Upper lobe of right lung (tissue), 1 donor: ENCODE data around the gene IL4R. TPM values are rescaled to one million over a fixed set of nuclear protein-coding genes. Genes with fewer than 3 reads are reported as not detected.
"Not testable (repeated sequence)": the region's sequence is repeated elsewhere in the genome, so short reads cannot be mapped to it uniquely, and the experiment has no call there.

Experiments used
- ATAC-seq: fragments of 200-7000 bp; cut with Tn5 transposase; one replicate; pipeline ENCODE4 v1.9.1; 2020; ENCODE audit warnings: mild to moderate bottlenecking, moderate library complexity
- DNase-seq: peaks from one replicate; pipeline ENCODE4 v3.0.0-alpha.2; 2020
- H3K27ac ChIP-seq: fragments of 200-600 bp; one replicate; pipeline ENCODE4 v1.8.0; 2022
- H3K27me3 ChIP-seq: fragments of 200-600 bp; one replicate; pipeline ENCODE4 v1.8.0; 2022; ENCODE audit warnings: mild to moderate bottlenecking
- H3K36me3 ChIP-seq: fragments of 200-600 bp; one replicate; pipeline ENCODE4 v1.8.0; 2022
- H3K4me1 ChIP-seq: fragments of 200-600 bp; one replicate; pipeline ENCODE4 v1.8.0; 2022
- H3K4me3 ChIP-seq: fragments of 200-600 bp; one replicate; pipeline ENCODE4 v1.8.0; 2022; ENCODE audit warnings: mild to moderate bottlenecking
- H3K9me3 ChIP-seq: fragments of 200-600 bp; one replicate; pipeline ENCODE4 v1.8.0; 2022
- CTCF ChIP-seq: fragments of 200-600 bp; IDR thresholded peaks from one replicate; pipeline ENCODE4 v1.8.0; 2022; ENCODE audit warnings: antibody characterized with exemption
- intact Hi-C: fragments of 100-400 bp; cut with DNase I; formaldehyde crosslinking; loops from one replicate; pipeline ENCODE4 v1.11.0; 2022
- total RNA-seq: library from RNA; stranded (reverse); fragmentation: NEBNext Ultra II Directional; extraction: Animal tissue kit (Norgen Biotek cat#: 25700); gene quantifications from one replicate; pipeline ENCODE4 v1.2.1, GENCODE V29; 2021
- donor health status: DM: no; HTN: yes; CAD: no; lungs with severe emphysema.

The IL4R gene
- total RNA-seq, 1 donor from 2014 or later = 153 TPM

DNA sequence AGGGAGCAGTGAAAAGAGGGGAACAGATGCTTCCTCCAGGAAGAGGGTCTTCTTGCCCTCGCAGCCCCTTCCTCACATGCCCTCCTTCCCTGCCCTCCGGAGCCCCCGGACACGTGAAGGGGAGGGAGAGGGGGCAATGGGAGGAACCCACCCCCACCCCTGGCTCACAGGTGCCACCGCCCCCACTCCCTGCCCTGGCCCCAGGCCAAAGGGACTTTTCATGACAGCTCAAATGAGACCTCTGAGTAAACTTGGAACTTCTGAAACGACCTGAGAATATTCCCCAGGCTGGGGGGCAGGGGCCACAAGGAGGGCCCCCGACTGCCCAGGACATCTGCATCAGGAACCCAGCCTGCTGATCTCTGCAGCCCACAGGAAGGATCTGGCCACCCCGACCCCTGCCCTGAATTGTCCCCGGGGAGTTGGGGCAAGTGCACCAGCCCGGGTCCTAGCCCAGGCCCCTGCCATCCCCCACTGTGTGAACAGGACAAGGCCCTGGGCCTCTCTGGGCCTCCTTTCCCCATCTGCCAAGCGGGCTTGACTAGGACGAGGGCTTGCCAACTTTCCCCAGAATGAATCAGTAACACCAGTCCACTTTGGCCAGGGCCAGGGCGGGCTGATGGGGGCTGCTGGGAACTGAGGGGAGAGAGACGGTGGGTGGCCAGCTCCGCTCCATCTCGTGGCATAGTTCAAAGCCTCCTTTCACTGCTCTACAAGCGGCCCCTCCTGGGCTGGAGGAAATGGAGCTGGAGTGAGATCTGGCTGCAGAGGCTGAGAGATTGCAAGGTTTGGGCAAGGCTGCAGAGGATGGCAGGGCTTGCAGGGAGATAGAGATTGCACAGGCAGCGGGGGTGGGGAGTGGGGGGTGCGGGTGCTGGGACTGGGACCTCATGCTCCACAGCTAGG lies 92.0 kb downstream of the IL4R start:
- H3K4me3 ChIP-seq = no peak overlapping the region
- no peaks in the 10 kb centered on the region for H3K36me3 ChIP-seq
- intact Hi-C loops = no loop called here
- H3K4me1 ChIP-seq = peaks cover 17% of the 10 kb centered on the region
- H3K27me3 ChIP-seq = no peaks in the 10 kb centered on the region
- TF ChIP-seq CTCF = no peak
- H3K27ac ChIP-seq = no peak overlapping the region
- ATAC-seq = no peak
- no peaks in the 10 kb centered on the region for H3K9me3 ChIP-seq
- no peak for DNase-seq

DNA sequence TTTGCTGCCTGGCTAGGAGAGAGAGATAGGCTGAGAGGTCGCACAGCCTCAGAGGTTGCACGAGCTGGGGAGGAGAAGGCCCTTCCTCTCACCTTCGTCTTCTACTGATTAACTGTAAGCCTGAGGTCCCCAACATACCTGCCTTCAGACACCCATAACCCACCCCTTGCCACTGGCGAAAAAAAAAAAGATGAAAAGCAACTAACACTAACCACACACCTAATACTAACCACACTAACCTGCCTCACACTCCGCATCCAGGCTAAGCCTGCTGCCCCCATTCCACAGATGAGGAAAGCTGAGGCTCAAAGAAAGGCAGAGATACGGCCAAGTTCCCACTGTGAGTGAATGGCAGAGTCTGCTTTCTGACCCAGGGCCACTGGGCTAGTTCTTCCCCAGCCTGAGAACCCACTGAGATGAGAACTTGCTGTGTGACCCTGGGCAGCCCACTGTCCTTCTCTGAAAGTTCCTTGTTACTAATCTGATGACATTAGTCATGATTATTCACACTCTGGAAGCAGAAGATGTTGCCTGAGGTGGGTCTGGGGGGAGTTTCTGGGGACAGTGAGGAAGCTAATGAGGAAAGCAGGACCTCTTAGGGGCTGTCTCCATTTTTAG lies 92.8 kb downstream of the IL4R start:
- Histone ChIP-seq H3K4me3 (no peak overlapping the region), H3K27ac (no peak overlapping the region), H3K27me3 (no peaks in the 10 kb centered on the region), H3K9me3 (no peaks in the 10 kb centered on the region), H3K36me3 (no peaks in the 10 kb centered on the region), H3K4me1 (peaks cover 12% of the 10 kb centered on the region)
- no peak for TF ChIP-seq CTCF
- DNase-seq (no peak), ATAC-seq (no peak)
- intact Hi-C loops = no loop called here

- ATAC-seq (no peak), DNase-seq (no peak)
- Histone ChIP-seq H3K36me3 (no peaks in the 10 kb centered on the region), H3K9me3 (peaks cover 2% of the 10 kb centered on the region), H3K4me3 (no peak overlapping the region), H3K27ac (no peak overlapping the region), H3K4me1 (peaks cover 7% of the 10 kb centered on the region), H3K27me3 (no peaks in the 10 kb centered on the region)
- no peak for TF ChIP-seq CTCF
- intact Hi-C loops = no loop called here
Observed at GRCh38 chr16:27407133-27407532, 93.4 kb downstream of the IL4R start.

DNA sequence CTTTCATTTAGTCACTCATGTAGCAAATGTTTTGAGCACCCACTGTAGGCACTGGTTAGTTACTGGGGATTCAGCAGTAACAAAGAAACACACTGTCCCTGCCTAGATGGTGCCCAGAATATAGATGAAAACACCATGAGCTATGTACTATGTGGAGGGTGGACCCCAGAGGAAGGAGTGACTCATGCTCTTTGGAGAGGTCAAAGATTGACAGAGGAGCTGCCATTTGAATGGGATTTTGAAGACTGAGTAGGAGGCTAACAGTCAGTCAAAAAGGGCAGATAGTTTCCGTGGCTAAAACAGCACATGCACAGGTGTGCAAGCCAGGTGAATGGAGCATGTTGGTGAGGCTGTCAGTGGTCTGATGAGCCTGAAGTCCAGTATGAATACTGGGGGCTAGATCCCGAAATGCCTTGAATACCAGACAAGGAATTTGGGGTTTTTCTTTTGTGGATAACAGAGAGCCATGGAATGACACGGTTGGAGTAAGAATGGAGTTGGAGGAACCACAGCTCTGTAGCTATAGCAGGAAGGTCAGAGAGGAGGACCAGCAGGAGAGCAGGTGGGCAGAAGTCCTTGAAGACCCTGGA lies 94.3 kb downstream of the IL4R start:
- DNase-seq (no peak), ATAC-seq (peak; percentile 62)
- H3K4me1 ChIP-seq = no peaks in the 10 kb centered on the region
- H3K9me3 ChIP-seq = peaks cover 3% of the 10 kb centered on the region
- no peaks in the 10 kb centered on the region for H3K36me3 ChIP-seq
- H3K27ac ChIP-seq = no peak overlapping the region
- H3K27me3 ChIP-seq = no peaks in the 10 kb centered on the region
- intact Hi-C loops = no loop called here
- H3K4me3 ChIP-seq = no peak overlapping the region
- no peak for TF ChIP-seq CTCF

- peaks cover 3% of the 10 kb centered on the region for H3K9me3 ChIP-seq
- H3K4me1 ChIP-seq = no peaks in the 10 kb centered on the region
- H3K36me3 ChIP-seq = no peaks in the 10 kb centered on the region
- no peaks in the 10 kb centered on the region for H3K27me3 ChIP-seq
- H3K27ac ChIP-seq = no peak overlapping the region
- TF ChIP-seq CTCF = no peak
- ATAC-seq = peak; percentile 30
- intact Hi-C loops = no loop called here
- DNase-seq = no peak
- no peak overlapping the region for H3K4me3 ChIP-seq
Observed at GRCh38 chr16:27408602-27409031, 94.8 kb downstream of the IL4R start.

DNA sequence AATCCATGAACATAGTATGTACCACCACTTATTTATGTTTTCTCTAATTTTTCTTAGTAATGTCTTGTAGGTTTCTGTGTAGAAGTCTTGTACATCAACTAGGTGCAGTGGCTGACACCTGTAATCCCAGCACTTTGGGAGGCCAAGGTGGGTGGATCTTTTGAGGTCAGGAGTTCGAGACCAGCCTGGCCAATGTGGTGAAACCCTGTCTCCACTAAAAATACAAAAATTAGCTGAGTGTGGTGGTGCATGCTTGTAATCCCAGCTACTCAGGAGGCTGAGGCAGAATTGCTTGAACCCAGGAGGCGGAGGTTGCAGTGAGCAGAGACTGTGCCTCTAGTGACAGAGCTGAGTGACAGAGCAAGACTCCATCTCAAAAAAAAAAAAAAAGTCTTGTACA lies 96.2 kb downstream of the IL4R start:
- H3K27me3 ChIP-seq, H3K4me1 ChIP-seq, H3K4me3 ChIP-seq, DNase-seq, H3K9me3 ChIP-seq, intact Hi-C loops, ATAC-seq, H3K36me3 ChIP-seq, H3K27ac ChIP-seq: not testable (repeated sequence)
